ENCODE data around the gene PRSS23. TPM values are rescaled to one million over a fixed set of nuclear protein-coding genes. Genes with fewer than 3 reads are reported as not detected.
A peak's percentile ranks its signal among the peaks of the same experiment; 100 is the strongest.
"Not testable (repeated sequence)": the region's sequence is repeated elsewhere in the genome, so short reads cannot be mapped to it uniquely, and the experiment has no call there.

The PRSS23 gene
- total RNA-seq, 1 donor from 2014 or later: 266 TPM

- H3K4me1 ChIP-seq: no peaks in the 10 kb centered on the region
- H3K9me3 ChIP-seq (ENCODE audit: low read depth): no peaks in the 10 kb centered on the region
- H3K36me3 Mint-ChIP-seq: no peaks in the 10 kb centered on the region
- H3K4me2 ChIP-seq: no peak overlapping the region
- H3K4me1 Mint-ChIP-seq: peaks cover 11% of the 10 kb centered on the region
- H3K27ac ChIP-seq: no peak overlapping the region
- DNase-seq (ENCODE audit: low spot score): no peak
- H3K27me3 Mint-ChIP-seq (ENCODE audit: insufficient read depth, low read depth): no peaks in the 10 kb centered on the region
- H3K79me2 ChIP-seq (ENCODE audit: low read depth): no peaks in the 10 kb centered on the region
- H4K20me1 ChIP-seq (ENCODE audit: low read depth): no peaks in the 10 kb centered on the region
- H3K9me3 Mint-ChIP-seq: no peaks in the 10 kb centered on the region
- no peak overlapping the region for H2AFZ ChIP-seq (replicated peaks)
- no peak overlapping the region for H3K4me3 ChIP-seq
- H3F3A ChIP-seq (ENCODE audit: low read depth): no peaks in the 10 kb centered on the region
- no peak overlapping the region for H3K9ac ChIP-seq
- no peak overlapping the region for H3K27ac Mint-ChIP-seq
- no peaks in the 10 kb centered on the region for H3K27me3 ChIP-seq
- H3K4me3 Mint-ChIP-seq: no peak overlapping the region
- H3K36me3 ChIP-seq: no peaks in the 10 kb centered on the region
- TF ChIP-seq CTCF (IDR thresholded peaks at IDR 0.05) (no peak), EZH2phosphoT487 (IDR thresholded peaks at IDR 0.05) (no peak), EZH2 (IDR thresholded peaks at IDR 0.05) (no peak)
Measured at GRCh38 chr11:86765203-86765602, 35.1 kb upstream of the PRSS23 start.

- Histone ChIP-seq H3K79me2 (ENCODE audit: low read depth) (no peaks in the 10 kb centered on the region), H3F3A (ENCODE audit: low read depth) (no peaks in the 10 kb centered on the region), H3K9ac (no peak overlapping the region), H3K4me2 (no peak overlapping the region), H2AFZ (replicated peaks) (no peak overlapping the region), H3K27ac (no peak overlapping the region), H4K20me1 (ENCODE audit: low read depth) (no peaks in the 10 kb centered on the region), H3K27me3 (no peaks in the 10 kb centered on the region), H3K4me1 (no peaks in the 10 kb centered on the region), H3K36me3 (no peaks in the 10 kb centered on the region), H3K9me3 (ENCODE audit: low read depth) (no peaks in the 10 kb centered on the region), H3K4me3 (no peak overlapping the region)
- H3K9me3 Mint-ChIP-seq: peaks cover 2% of the 10 kb centered on the region
- no peaks in the 10 kb centered on the region for H3K36me3 Mint-ChIP-seq
- no peak overlapping the region for H3K27ac Mint-ChIP-seq
- no peak for TF ChIP-seq CTCF (IDR thresholded peaks at IDR 0.05)
- TF ChIP-seq EZH2phosphoT487 (IDR thresholded peaks at IDR 0.05): no peak
- no peak for TF ChIP-seq EZH2 (IDR thresholded peaks at IDR 0.05)
- peaks cover 11% of the 10 kb centered on the region for H3K4me1 Mint-ChIP-seq
- no peaks in the 10 kb centered on the region for H3K27me3 Mint-ChIP-seq (ENCODE audit: insufficient read depth, low read depth)
- H3K4me3 Mint-ChIP-seq: no peak overlapping the region
- DNase-seq (ENCODE audit: low spot score): no peak
Measured at GRCh38 chr11:86765878-86766277, 34.5 kb upstream of the PRSS23 start.

- Histone ChIP-seq H4K20me1 (ENCODE audit: low read depth) (no peaks in the 10 kb centered on the region), H3K79me2 (ENCODE audit: low read depth) (no peaks in the 10 kb centered on the region), H3K4me3 (no peak overlapping the region), H3K9ac (no peak overlapping the region), H3K36me3 (no peaks in the 10 kb centered on the region), H3F3A (ENCODE audit: low read depth) (no peaks in the 10 kb centered on the region), H3K4me2 (no peak overlapping the region), H3K27me3 (no peaks in the 10 kb centered on the region), H2AFZ (replicated peaks) (peak overlapping the region; percentile 2), H3K4me1 (no peaks in the 10 kb centered on the region), H3K27ac (no peak overlapping the region), H3K9me3 (ENCODE audit: low read depth) (no peaks in the 10 kb centered on the region)
- Mint-ChIP-seq H3K27me3 (ENCODE audit: insufficient read depth, low read depth) (no peaks in the 10 kb centered on the region), H3K9me3 (peaks cover 8% of the 10 kb centered on the region), H3K4me1 (peaks cover 17% of the 10 kb centered on the region), H3K36me3 (no peaks in the 10 kb centered on the region), H3K27ac (no peak overlapping the region), H3K4me3 (no peak overlapping the region)
- DNase-seq (ENCODE audit: low spot score): no peak
- no peak for TF ChIP-seq EZH2phosphoT487 (IDR thresholded peaks at IDR 0.05)
- TF ChIP-seq CTCF (IDR thresholded peaks at IDR 0.05): no peak
- TF ChIP-seq EZH2 (IDR thresholded peaks at IDR 0.05): no peak
Measured at GRCh38 chr11:86769219-86769618, 31.1 kb upstream of the PRSS23 start.

- H3K27me3 ChIP-seq; H3K36me3 Mint-ChIP-seq; H3K27ac ChIP-seq; H3F3A ChIP-seq (ENCODE audit: low read depth); H3K4me3 Mint-ChIP-seq; H4K20me1 ChIP-seq (ENCODE audit: low read depth); H3K9ac ChIP-seq; H3K36me3 ChIP-seq; H3K27ac Mint-ChIP-seq; H3K27me3 Mint-ChIP-seq (ENCODE audit: insufficient read depth, low read depth); H3K4me3 ChIP-seq; H3K79me2 ChIP-seq (ENCODE audit: low read depth); H3K4me2 ChIP-seq; H3K4me1 ChIP-seq; DNase-seq (ENCODE audit: low spot score); H2AFZ ChIP-seq (replicated peaks); H3K9me3 ChIP-seq (ENCODE audit: low read depth); H3K9me3 Mint-ChIP-seq: not testable (repeated sequence)
- peaks cover 17% of the 10 kb centered on the region for H3K4me1 Mint-ChIP-seq
Measured at GRCh38 chr11:86770473-86771027, 29.8 kb upstream of the PRSS23 start.

Data from neural progenitor cell (in vitro differentiated cells).